H1 (cell line): ENCODE results near the gene RAB3IL1. TPM values are rescaled to one million over a fixed set of nuclear protein-coding genes. Genes with fewer than 3 reads are reported as not detected.

Source experiments
- CTCF ChIA-PET: fragments of 300-600 bp; sonication (Branson Sonifier 250); formaldehyde crosslinking; loops from one replicate; lab custom pipeline; 2021; ENCODE audit not compliant: partially characterized antibody; lab: Charles Lee
- POLR2A ChIA-PET: fragments of 300-600 bp; sonication (Branson Sonifier 250); formaldehyde crosslinking; loops from one replicate; lab custom pipeline; 2021; ENCODE audit warnings: inconsistent platforms; ENCODE audit not compliant: partially characterized antibody; lab: Charles Lee
- DNase-seq, 2 experiments: peaks; one replicate each; pipeline versions ENCODE4 v3.0.0 to v3.0.0-alpha.2; 2010 to 2022; ENCODE audit warnings: low spot score in 2 of 2, low read depth in 1 of 2, mixed read lengths in 1 of 2
- FAIRE-seq: peaks from 2 replicates; lab custom pipeline; 2011; peaks lifted over from hg19 to GRCh38; lab: Jason Lieb, UNC
- H2AFZ ChIP-seq: 2 replicates; pipeline ENCODE4 v1.8.1; 2012; ENCODE audit warnings: low read length, inconsistent platforms
- H2AK5ac ChIP-seq: 2 replicates; pipeline ENCODE4 v1.6.1; 2013; ENCODE audit warnings: low read depth, low read length
- H2BK120ac ChIP-seq: replicated peaks from 2 replicates; pipeline ENCODE3; 2013; ENCODE audit warnings: low read depth, low read length, inconsistent platforms
- H2BK12ac ChIP-seq: 2 replicates; pipeline ENCODE4 v1.6.1; 2013; ENCODE audit warnings: low read depth, low read length
- H2BK15ac ChIP-seq: 2 replicates; pipeline ENCODE4 v1.6.1; 2013; ENCODE audit warnings: low read length
- H2BK20ac ChIP-seq: 2 replicates; pipeline ENCODE4 v1.6.1; 2013; ENCODE audit warnings: low read length
- H2BK5ac ChIP-seq: 2 replicates; pipeline ENCODE4 v1.6.1; 2013; ENCODE audit warnings: low read depth, low read length
- H3K14ac ChIP-seq: 2 replicates; pipeline ENCODE4 v1.6.1; 2013; ENCODE audit warnings: inconsistent platforms; ENCODE audit not compliant: insufficient read length
- H3K18ac ChIP-seq: 2 replicates; pipeline ENCODE4 v1.6.1; 2013; ENCODE audit warnings: low read length; ENCODE audit errors: extremely low read depth
- H3K23ac ChIP-seq: 2 replicates; pipeline ENCODE4 v1.6.1; 2013; ENCODE audit warnings: inconsistent platforms; ENCODE audit not compliant: insufficient read length
- H3K23me2 ChIP-seq: 2 replicates; pipeline ENCODE4 v1.6.1; 2013; ENCODE audit warnings: low read depth, low read length
- H3K27ac ChIP-seq: 2 replicates; pipeline ENCODE4 v1.6.1; 2011; ENCODE audit warnings: low read depth, low read length, inconsistent platforms
- H3K27me3 ChIP-seq, 4 experiments: replicated peaks in 1 of 4; 1 replicate in 1 of 4; 2 replicates in 3 of 4; pipeline versions ENCODE4 v1.6.1 to v1.8.1; 2011 to 2013; ENCODE audit warnings: low read length in 3 of 4, mild to moderate bottlenecking in 3 of 4, inconsistent platforms in 2 of 4, mixed read lengths in 2 of 4, moderate library complexity in 1 of 4; ENCODE audit not compliant: control insufficient read depth in 3 of 4, insufficient read depth in 3 of 4; ENCODE audit errors: extremely low read depth in 1 of 4
- H3K36me3 ChIP-seq, 4 experiments: 2 replicates each; pipeline versions ENCODE4 v1.6.1 to v1.8.1; 2011 to 2013; ENCODE audit warnings: mild to moderate bottlenecking in 4 of 4, low read length in 3 of 4, moderate library complexity in 2 of 4, control low read depth in 1 of 4, inconsistent platforms in 1 of 4; ENCODE audit not compliant: insufficient read depth in 4 of 4, control insufficient read depth in 2 of 4
- H3K4ac ChIP-seq: replicated peaks from 2 replicates; pipeline ENCODE3; 2013; ENCODE audit warnings: low read length, low read depth, mixed read lengths, inconsistent platforms; ENCODE audit not compliant: insufficient read length
- H3K4me1 ChIP-seq, 4 experiments: replicated peaks in 1 of 4; 1 replicate in 1 of 4; 2 replicates in 3 of 4; pipeline versions ENCODE4 v1.6.1 to v1.8.1; 2011 to 2013; ENCODE audit warnings: low read length in 3 of 4, inconsistent platforms in 2 of 4, mixed read lengths in 1 of 4; ENCODE audit not compliant: insufficient read depth in 4 of 4, control insufficient read depth in 3 of 4
- H3K4me2 ChIP-seq, 2 experiments: 2 replicates each; pipeline versions ENCODE4 v1.6.1 to v1.8.1; 2011 to 2013; ENCODE audit warnings: low read depth in 2 of 2, low read length in 2 of 2, control low read depth in 1 of 2, inconsistent platforms in 1 of 2, mild to moderate bottlenecking in 1 of 2; ENCODE audit not compliant: insufficient read depth in 1 of 2
- H3K4me3 ChIP-seq, 4 experiments: fragments of 200-600, 300-600 bp in 1 of 4; sonication (generic), shearing (Covaris generic), sonication (Bioruptor Twin) in 1 of 4; 2 replicates each; pipeline versions ENCODE4 v1.5.1 to v1.8.1; 2011 to 2016; ENCODE audit warnings: low read length in 4 of 4, low read depth in 3 of 4, control low read depth in 2 of 4, inconsistent platforms in 2 of 4, mild to moderate bottlenecking in 2 of 4, mixed read lengths in 1 of 4, moderate library complexity in 1 of 4; ENCODE audit not compliant: insufficient read depth in 2 of 4; ENCODE audit errors: extremely low read depth in 1 of 4
- H3K56ac ChIP-seq: replicated peaks from 2 replicates; pipeline ENCODE3; 2013; ENCODE audit warnings: low read depth, mild to moderate bottlenecking, mixed read lengths, low read length, inconsistent platforms; ENCODE audit not compliant: insufficient read length
- H3K79me1 ChIP-seq: 2 replicates; pipeline ENCODE4 v1.6.1; 2013; ENCODE audit warnings: low read depth, low read length, control low read depth
- H3K79me2 ChIP-seq, 2 experiments: 2 replicates each; pipeline versions ENCODE4 v1.6.1 to v1.8.1; 2012 to 2013; ENCODE audit warnings: low read length in 2 of 2, mild to moderate bottlenecking in 2 of 2, inconsistent platforms in 1 of 2; ENCODE audit not compliant: insufficient read depth in 2 of 2, control insufficient read depth in 1 of 2
- H3K9ac ChIP-seq, 4 experiments: replicated peaks in 1 of 4; 1 replicate in 1 of 4; 2 replicates in 3 of 4; pipeline versions ENCODE4 v1.6.1 to v1.8.1; 2011 to 2013; ENCODE audit warnings: low read depth in 3 of 4, low read length in 3 of 4, control low read depth in 2 of 4, mild to moderate bottlenecking in 2 of 4, moderate library complexity in 2 of 4, inconsistent platforms in 1 of 4; ENCODE audit errors: extremely low read depth in 1 of 4
- H3K9me3 ChIP-seq, 2 experiments: 2 replicates each; pipeline versions ENCODE4 v1.6.1 to v1.8.1; 2012 to 2013; ENCODE audit warnings: mild to moderate bottlenecking in 2 of 2, moderate library complexity in 2 of 2, control low read depth in 1 of 2, inconsistent platforms in 1 of 2, low read depth in 1 of 2, low read length in 1 of 2, mixed read lengths in 1 of 2; ENCODE audit not compliant: insufficient read depth in 2 of 2
- H4K20me1 ChIP-seq, 2 experiments: replicated peaks in 1 of 2; 2 replicates each; pipeline versions ENCODE3 to v1.8.1; 2011 to 2013; ENCODE audit warnings: inconsistent platforms in 2 of 2, low read length in 2 of 2, mild to moderate bottlenecking in 1 of 2; ENCODE audit not compliant: insufficient read depth in 2 of 2, control insufficient read depth in 1 of 2
- H4K5ac ChIP-seq: 2 replicates; pipeline ENCODE4 v1.6.1; 2013; ENCODE audit warnings: low read length, low read depth, mixed read lengths, inconsistent platforms; ENCODE audit not compliant: insufficient read length
- H4K8ac ChIP-seq: 2 replicates; pipeline ENCODE4 v1.8.0; 2013; ENCODE audit warnings: mild to moderate bottlenecking, moderate library complexity, low read length, inconsistent platforms; ENCODE audit not compliant: insufficient read depth; ENCODE audit errors: extremely low read depth
- H4K91ac ChIP-seq: replicated peaks from 2 replicates; pipeline ENCODE3; 2013; ENCODE audit warnings: low read length, mixed read lengths, inconsistent platforms; ENCODE audit not compliant: insufficient read length
- CBX5 ChIP-seq: fragments of 300-800, 300-1000 bp; sonication (generic); IDR thresholded peaks from 2 replicates; pipeline ENCODE4 v1.7.1; 2016; ENCODE audit warnings: antibody characterized with exemption, low read length, low read depth
- KDM1A ChIP-seq: fragments of 200-600, 300-600 bp; sonication (generic); IDR thresholded peaks from 2 replicates; pipeline ENCODE4 v1.7.1; 2016; ENCODE audit warnings: mild to moderate bottlenecking, low read length, borderline replicate concordance
- YY1 ChIP-seq: IDR thresholded peaks from 2 replicates; pipeline ENCODE4 v1.6.1; 2011; ENCODE audit warnings: low read depth, mild to moderate bottlenecking, low read length
- WGBS, 2 experiments: shearing (Covaris generic) in 1 of 2; methylation state at CpG; one replicate each; pipeline versions ENCODE4 v1.1.6 to v1.1.7; 2013 to 2015; ENCODE audit warnings: low lambda C conversion rate in 2 of 2, mixed read lengths in 2 of 2, inconsistent platforms in 1 of 2, low coverage in 1 of 2, missing lambda C conversion rate in 1 of 2; ENCODE audit not compliant: insufficient replicate concordance in 2 of 2, insufficient coverage in 1 of 2, insufficient read length in 1 of 2; ENCODE audit errors: extremely low coverage in 1 of 2, missing lambda C conversion rate in 1 of 2; 5-methylcytosine and 5-hydroxymethylcytosine counted together
- polyA plus RNA-seq, 7 experiments: library from polyadenylated mRNA; depleted of rRNA in 3 of 7; stranded (reverse) in 5 of 7; unstranded in 2 of 7; fragments of >200 nt in 5 of 7; fragments of 200-250 nt in 2 of 7; gene quantifications; 1 replicate in 5 of 7; 2 replicates in 1 of 7; 4 replicates in 1 of 7; pipeline versions ENCODE4 v1.2.1 to v1.2.3, GENCODE V29; 2011 to 2013; ENCODE audit warnings: missing spikeins in 2 of 7, mixed read lengths in 2 of 7
- total RNA-seq: library from RNA; stranded (reverse); fragmentation: NEBNext Ultra II Directional; extraction: Animal tissue kit (Norgen Biotek cat#: 25700); gene quantifications from 2 replicates; pipeline ENCODE4 v1.2.1, GENCODE V29; 2021

Gene RAB3IL1
- total and polyA plus RNA-seq, 2 of the 8 experiments (the other 6 are each of a cell fraction or from before 2014, with no cell fraction given), result 6.8 to 7.9 TPM

GRCh38 chr11:61946894-61947293 is 29.5 kb upstream of the RAB3IL1 start:
- Histone ChIP-seq H3K79me2 (no peaks in the 10 kb centered on the region), H4K91ac (no peak overlapping the region), H2BK20ac (no peak overlapping the region), H3K36me3 (no peaks in the 10 kb centered on the region), H3K18ac (no peak overlapping the region)
- CTCF ChIA-PET, result interaction anchor here (0.5 to 10.3 kb wide), 45 partner anchors 8 to 280 kb away, joined by 3 to 658 read pairs (median 8); partner anchors contain the start of genes FADS3, FEN1, FTH1 and RAB3IL1
- no peak for FAIRE-seq
- TF ChIP-seq CBX5 (no peak), YY1 (no peak), KDM1A (no peak)
- TF ChIP-seq, all 59 proteins: peak for 0
- no peak overlapping the region for H3K14ac ChIP-seq
- H2BK5ac ChIP-seq, result no peak overlapping the region
- H3K79me1 ChIP-seq, result no peaks in the 10 kb centered on the region
- no peak overlapping the region for H3K4ac ChIP-seq
- H4K8ac ChIP-seq, result no peak overlapping the region
- H3K27me3 ChIP-seq, result no peaks in the 10 kb centered on the region
- no peak overlapping the region for H3K9ac ChIP-seq
- H2AK5ac ChIP-seq, result no peak overlapping the region
- 92% methylated on average over 5 of the region's 5 CpGs; no CpG with 5 or more reads in 1 of the 2 experiments for WGBS, 2 experiments
- H3K4me3 ChIP-seq, result no peak overlapping the region
- H2AFZ ChIP-seq, result no peak overlapping the region
- no peak overlapping the region for H2BK12ac ChIP-seq
- DNase-seq, result no peak
- no peak overlapping the region for H3K27ac ChIP-seq
- no peaks in the 10 kb centered on the region for H3K9me3 ChIP-seq
- no peak overlapping the region for H4K5ac ChIP-seq
- H2BK15ac ChIP-seq, result no peak overlapping the region
- H3K23me2 ChIP-seq, result no peaks in the 10 kb centered on the region; the same call in 1 of the 2 replicates
- no peak overlapping the region for H3K23ac ChIP-seq
- H4K20me1 ChIP-seq, result no peaks in the 10 kb centered on the region
- H3K4me1 ChIP-seq, result no peaks in the 10 kb centered on the region; a peak in 1 of 7 replicates
- H3K4me2 ChIP-seq, result no peak overlapping the region
- POLR2A ChIA-PET, result interaction anchor here (1.0 to 9.0 kb wide), 8 partner anchors 15 to 161 kb away, joined by 3 to 137 read pairs (median 8); partner anchors contain the start of gene FTH1
- H3K56ac ChIP-seq, result no peak overlapping the region
- no peak overlapping the region for H2BK120ac ChIP-seq
